Astrocyte (in vitro differentiated cells and primary cell): ENCODE measurements around the gene FAM163A. TPM values are rescaled to one million over a fixed set of nuclear protein-coding genes. Genes with fewer than 3 reads are reported as not detected.

Experiments
- DNase-seq: peaks from one replicate; pipeline ENCODE4 v3.0.0-alpha.2; 2010; ENCODE audit warnings: low read depth
- FAIRE-seq: peaks from 2 replicates; lab custom pipeline; 2011; peaks lifted over from hg19 to GRCh38; lab: Jason Lieb, UNC
- H2AFZ ChIP-seq: 2 replicates; pipeline ENCODE4 v1.6.0; 2012; ENCODE audit warnings: low read depth, low read length, inconsistent platforms
- H3K27ac ChIP-seq: 2 replicates; pipeline ENCODE4 v1.5.1; 2011; ENCODE audit warnings: low read depth, low read length, inconsistent platforms
- H3K27me3 ChIP-seq: 2 replicates; pipeline ENCODE4 v1.6.0; 2011; ENCODE audit warnings: low read length, inconsistent platforms; ENCODE audit not compliant: insufficient read depth
- H3K36me3 ChIP-seq: 2 replicates; pipeline ENCODE4 v1.5.1; 2011; ENCODE audit warnings: low read length, inconsistent platforms; ENCODE audit not compliant: insufficient read depth
- H3K4me1 ChIP-seq: 2 replicates; pipeline ENCODE4 v1.5.1; 2011; ENCODE audit warnings: low read length, inconsistent platforms; ENCODE audit not compliant: insufficient read depth
- H3K4me2 ChIP-seq: 2 replicates; pipeline ENCODE4 v1.6.0; 2012; ENCODE audit warnings: low read length, inconsistent platforms
- H3K4me3 ChIP-seq: 2 replicates; pipeline ENCODE4 v1.5.1; 2011; ENCODE audit warnings: low read depth, mild to moderate bottlenecking, low read length, inconsistent platforms; ENCODE audit not compliant: insufficient read depth
- H3K79me2 ChIP-seq: 2 replicates; pipeline ENCODE4 v1.6.0; 2012; ENCODE audit warnings: mild to moderate bottlenecking, low read length, inconsistent platforms; ENCODE audit not compliant: insufficient read depth
- H3K9ac ChIP-seq: 2 replicates; pipeline ENCODE4 v1.6.0; 2012; ENCODE audit warnings: mild to moderate bottlenecking, low read length, inconsistent platforms
- H3K9me3 ChIP-seq: 2 replicates; pipeline ENCODE4 v1.5.1; 2012; ENCODE audit warnings: low read depth, mild to moderate bottlenecking, low read length, inconsistent platforms; ENCODE audit not compliant: insufficient read depth
- H4K20me1 ChIP-seq: 2 replicates; pipeline ENCODE4 v1.6.0; 2012; ENCODE audit warnings: low read length, inconsistent platforms; ENCODE audit not compliant: insufficient read depth
- H3K27ac Mint-ChIP-seq: one replicate; pipeline ENCODE4 v1.8.0; 2021; ENCODE audit warnings: mild to moderate bottlenecking, mixed read lengths; ENCODE audit not compliant: unreplicated experiment
- H3K27me3 Mint-ChIP-seq: one replicate; pipeline ENCODE4 v1.8.0; 2021; ENCODE audit warnings: low read depth, mixed read lengths; ENCODE audit not compliant: unreplicated experiment
- H3K36me3 Mint-ChIP-seq: one replicate; pipeline ENCODE4 v1.8.0; 2021; ENCODE audit warnings: low read depth, mixed read lengths; ENCODE audit not compliant: unreplicated experiment
- H3K4me1 Mint-ChIP-seq: one replicate; pipeline ENCODE4 v1.8.0; 2021; ENCODE audit warnings: low read depth, mixed read lengths; ENCODE audit not compliant: unreplicated experiment
- H3K4me3 Mint-ChIP-seq: one replicate; pipeline ENCODE4 v1.8.0; 2021; ENCODE audit warnings: mild to moderate bottlenecking, moderate library complexity, mixed read lengths; ENCODE audit not compliant: unreplicated experiment
- H3K9me3 Mint-ChIP-seq: one replicate; pipeline ENCODE4 v1.8.0; 2021; ENCODE audit warnings: mild to moderate bottlenecking, mixed read lengths; ENCODE audit not compliant: unreplicated experiment
- CTCF ChIP-seq: IDR thresholded peaks from 2 replicates; pipeline ENCODE4 v1.5.1; 2011; ENCODE audit warnings: low read depth, mild to moderate bottlenecking, inconsistent platforms, low read length, moderate library complexity; ENCODE audit not compliant: insufficient read depth
- EZH2 ChIP-seq: IDR thresholded peaks from 2 replicates; pipeline ENCODE4 v1.6.1; 2012; ENCODE audit warnings: mild to moderate bottlenecking, low read length, inconsistent platforms; ENCODE audit not compliant: insufficient read depth
- total RNA-seq: library from RNA; stranded (reverse); gene quantifications from 2 replicates; pipeline ENCODE4 v1.2.1, GENCODE V29; 2021

FAM163A gene
- total RNA-seq, 1 donor from 2014 or later = not detected

- Histone ChIP-seq H3K36me3 (no peaks in the 10 kb centered on the region), H3K4me2 (no peak overlapping the region), H3K9ac (no peak overlapping the region), H4K20me1 (no peaks in the 10 kb centered on the region), H3K79me2 (no peaks in the 10 kb centered on the region), H2AFZ (no peak overlapping the region), H3K9me3 (peaks cover 2% of the 10 kb centered on the region), H3K27ac (no peak overlapping the region), H3K4me1 (no peaks in the 10 kb centered on the region), H3K27me3 (peaks cover 7% of the 10 kb centered on the region), H3K4me3 (no peak overlapping the region)
- Mint-ChIP-seq H3K9me3 (peaks cover 4% of the 10 kb centered on the region), H3K27ac (no peak overlapping the region), H3K4me1 (no peaks in the 10 kb centered on the region), H3K27me3 (peaks cover 31% of the 10 kb centered on the region), H3K4me3 (no peak overlapping the region), H3K36me3 (no peaks in the 10 kb centered on the region)
- TF ChIP-seq EZH2 (no peak), CTCF (no peak)
- DNase-seq = no peak
- FAIRE-seq = no peak
These were observed 31.9 kb downstream of the FAM163A start for GRCh38 chr1:179775009-179775408.

DNA sequence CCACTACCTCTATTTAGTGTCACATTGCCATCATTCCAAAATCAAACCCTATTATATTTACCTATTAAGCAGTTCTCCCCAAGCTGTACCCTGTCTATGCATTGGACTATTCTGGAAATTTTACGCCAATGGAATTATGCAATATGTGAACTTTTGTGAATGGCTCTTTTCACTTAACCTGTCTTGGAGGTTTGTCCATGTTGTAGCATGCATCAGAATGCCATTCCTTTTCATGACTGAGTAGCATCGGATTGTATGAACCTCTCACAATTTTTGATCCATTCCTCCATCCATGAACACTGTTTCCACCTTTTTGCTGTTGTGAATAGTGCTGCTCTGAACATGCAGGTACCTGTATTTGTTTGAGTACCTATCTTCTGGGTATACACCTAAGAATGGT, 33.7 kb downstream of the FAM163A start:
- peaks cover 2% of the 10 kb centered on the region for H3K9me3 Mint-ChIP-seq
- FAIRE-seq (no peak), DNase-seq (no peak)
- Histone ChIP-seq H3K4me3 (no peak overlapping the region), H3K27me3 (peaks cover 10% of the 10 kb centered on the region), H3K79me2 (no peaks in the 10 kb centered on the region), H3K27ac (no peak overlapping the region), H2AFZ (no peak overlapping the region), H3K4me2 (no peak overlapping the region), H4K20me1 (no peaks in the 10 kb centered on the region), H3K36me3 (no peaks in the 10 kb centered on the region), H3K9ac (no peak overlapping the region), H3K9me3 (peaks cover 2% of the 10 kb centered on the region), H3K4me1 (no peaks in the 10 kb centered on the region)
- H3K36me3 Mint-ChIP-seq = no peaks in the 10 kb centered on the region
- no peak overlapping the region for H3K27ac Mint-ChIP-seq
- no peaks in the 10 kb centered on the region for H3K4me1 Mint-ChIP-seq
- H3K27me3 Mint-ChIP-seq = peaks cover 26% of the 10 kb centered on the region
- no peak overlapping the region for H3K4me3 Mint-ChIP-seq
- TF ChIP-seq EZH2 (no peak), CTCF (no peak)

GRCh38 chr1:179777731-179778130, 34.6 kb downstream of the FAM163A start:
- Histone ChIP-seq H3K9me3 (no peaks in the 10 kb centered on the region), H3K9ac (no peak overlapping the region), H2AFZ (no peak overlapping the region), H3K27ac (no peak overlapping the region), H3K27me3 (peaks cover 10% of the 10 kb centered on the region), H4K20me1 (no peaks in the 10 kb centered on the region), H3K79me2 (no peaks in the 10 kb centered on the region), H3K4me2 (no peak overlapping the region), H3K36me3 (no peaks in the 10 kb centered on the region), H3K4me3 (no peak overlapping the region), H3K4me1 (no peaks in the 10 kb centered on the region)
- TF ChIP-seq EZH2 (no peak), CTCF (no peak)
- Mint-ChIP-seq H3K4me3 (no peak overlapping the region), H3K36me3 (no peaks in the 10 kb centered on the region), H3K9me3 (no peaks in the 10 kb centered on the region), H3K4me1 (no peaks in the 10 kb centered on the region), H3K27ac (no peak overlapping the region), H3K27me3 (peaks cover 22% of the 10 kb centered on the region)
- no peak for FAIRE-seq
- DNase-seq = no peak
